H9 (cell line): ENCODE results near the gene DMXL1. TPM values are rescaled to one million over a fixed set of nuclear protein-coding genes. Genes with fewer than 3 reads are reported as not detected.

Source experiments
- DNase-seq: peaks from one replicate; pipeline ENCODE4 v3.0.0-alpha.2; 2017
- H2AFZ ChIP-seq: one replicate; pipeline ENCODE4 v1.6.1; 2013; ENCODE audit warnings: mild to moderate bottlenecking, low read length, control low read depth, moderate library complexity
- H2AK5ac ChIP-seq: 2 replicates; pipeline ENCODE4 v1.6.1; 2013; ENCODE audit warnings: low read length, control low read depth, mixed read lengths; ENCODE audit not compliant: insufficient read length
- H2BK120ac ChIP-seq: one replicate; pipeline ENCODE4 v1.6.1; 2013; ENCODE audit warnings: low read depth, mild to moderate bottlenecking, low read length, control low read depth, inconsistent platforms; ENCODE audit not compliant: poor library complexity, severe bottlenecking
- H2BK12ac ChIP-seq: 2 replicates; pipeline ENCODE4 v1.6.1; 2013; ENCODE audit warnings: low read length, control low read depth, mixed read lengths, low read depth; ENCODE audit not compliant: insufficient read length
- H2BK15ac ChIP-seq: 2 replicates; pipeline ENCODE4 v1.6.1; 2013; ENCODE audit warnings: low read depth, low read length, control low read depth
- H2BK20ac ChIP-seq: one replicate; pipeline ENCODE4 v1.6.1; 2013; ENCODE audit warnings: low read depth, mild to moderate bottlenecking, low read length, control low read depth, inconsistent platforms; ENCODE audit not compliant: poor library complexity, severe bottlenecking
- H2BK5ac ChIP-seq: 2 replicates; pipeline ENCODE4 v1.6.1; 2013; ENCODE audit warnings: low read length, control low read depth, mixed read lengths; ENCODE audit not compliant: insufficient read length
- H3K14ac ChIP-seq: 2 replicates; pipeline ENCODE4 v1.6.1; 2013; ENCODE audit warnings: low read length, control low read depth; ENCODE audit not compliant: insufficient read depth
- H3K18ac ChIP-seq: 2 replicates; pipeline ENCODE4 v1.6.1; 2013; ENCODE audit warnings: low read depth, mild to moderate bottlenecking, mixed read lengths, low read length, control low read depth; ENCODE audit not compliant: insufficient read length
- H3K23ac ChIP-seq: 2 replicates; pipeline ENCODE4 v1.6.1; 2013; ENCODE audit warnings: low read length, control low read depth, mixed read lengths, low read depth; ENCODE audit not compliant: insufficient read length
- H3K23me2 ChIP-seq: 2 replicates; pipeline ENCODE4 v1.6.1; 2013; ENCODE audit warnings: low read depth, mild to moderate bottlenecking, mixed read lengths, low read length, control low read depth; ENCODE audit not compliant: insufficient read length, poor library complexity, severe bottlenecking
- H3K27ac ChIP-seq: 2 replicates; pipeline ENCODE4 v1.5.1; 2013; ENCODE audit warnings: low read length, control low read depth, mixed read lengths, low read depth; ENCODE audit not compliant: insufficient read length
- H3K27me3 ChIP-seq: 2 replicates; pipeline ENCODE4 v1.6.1; 2013; ENCODE audit warnings: low read length, control low read depth, inconsistent platforms; ENCODE audit not compliant: insufficient read depth
- H3K4ac ChIP-seq: 2 replicates; pipeline ENCODE4 v1.6.1; 2013; ENCODE audit warnings: low read depth, mild to moderate bottlenecking, control low read depth, inconsistent platforms, low read length, moderate library complexity
- H3K4me1 ChIP-seq: 2 replicates; pipeline ENCODE4 v1.6.1; 2013; ENCODE audit warnings: low read length, control low read depth, inconsistent platforms; ENCODE audit not compliant: insufficient read depth
- H3K4me2 ChIP-seq: 2 replicates; pipeline ENCODE4 v1.6.1; 2013; ENCODE audit warnings: low read length, control low read depth, mixed read lengths; ENCODE audit not compliant: insufficient read length, insufficient read depth
- H3K56ac ChIP-seq: 2 replicates; pipeline ENCODE4 v1.6.1; 2013; ENCODE audit warnings: low read depth, mild to moderate bottlenecking, mixed read lengths, low read length, control low read depth; ENCODE audit not compliant: insufficient read length
- H3K79me1 ChIP-seq: 2 replicates; pipeline ENCODE4 v1.6.1; 2013; ENCODE audit warnings: low read depth, mild to moderate bottlenecking, moderate library complexity, low read length, control low read depth, inconsistent platforms; ENCODE audit not compliant: insufficient read depth, poor library complexity, severe bottlenecking
- H3K79me2 ChIP-seq: 2 replicates; pipeline ENCODE4 v1.6.1; 2013; ENCODE audit warnings: low read length, control low read depth, inconsistent platforms; ENCODE audit not compliant: insufficient read depth
- H3K9ac ChIP-seq: 2 replicates; pipeline ENCODE4 v1.6.1; 2013; ENCODE audit warnings: low read length, control low read depth, mixed read lengths; ENCODE audit not compliant: insufficient read length; ENCODE audit errors: extremely low read depth
- H3K9me3 ChIP-seq: one replicate; pipeline ENCODE4 v1.6.1; 2013; ENCODE audit warnings: low read depth, low read length, inconsistent platforms; ENCODE audit not compliant: control insufficient read depth
- H3T11ph ChIP-seq: one replicate; pipeline ENCODE4 v1.6.1; 2013; ENCODE audit warnings: mild to moderate bottlenecking, low read length, control low read depth, inconsistent platforms
- H4K20me1 ChIP-seq: one replicate; pipeline ENCODE4 v1.6.1; 2013; ENCODE audit not compliant: control insufficient read depth, insufficient read length, insufficient read depth
- H4K5ac ChIP-seq: 2 replicates; pipeline ENCODE4 v1.6.1; 2013; ENCODE audit warnings: low read depth, mild to moderate bottlenecking, mixed read lengths, low read length, control low read depth; ENCODE audit not compliant: insufficient read length
- H4K8ac ChIP-seq: replicated peaks from 2 replicates; pipeline ENCODE4 v1.6.1; 2013; ENCODE audit warnings: low read length, control low read depth, mixed read lengths, low read depth; ENCODE audit not compliant: insufficient read length
- H4K91ac ChIP-seq: 2 replicates; pipeline ENCODE4 v1.6.1; 2013; ENCODE audit warnings: low read depth, mild to moderate bottlenecking, moderate library complexity, mixed read lengths, low read length, control low read depth; ENCODE audit not compliant: insufficient read length
- H3K27ac Mint-ChIP-seq, 3 experiments: 2 replicates in 2 of 3; 3 replicates in 1 of 3; pipeline ENCODE4 v1.8.0; 2020 to 2021; ENCODE audit warnings: mixed read lengths in 3 of 3, mild to moderate bottlenecking in 1 of 3, moderate library complexity in 1 of 3
- H3K27me3 Mint-ChIP-seq: 2 replicates; pipeline ENCODE4 v1.8.0; 2021; ENCODE audit warnings: low read depth, mild to moderate bottlenecking, moderate library complexity, mixed read lengths
- H3K36me3 Mint-ChIP-seq, 3 experiments: 2 replicates in 2 of 3; 3 replicates in 1 of 3; pipeline ENCODE4 v1.8.0; 2020 to 2021; ENCODE audit warnings: low read depth in 3 of 3, mixed read lengths in 3 of 3; ENCODE audit not compliant: insufficient read depth in 1 of 3
- H3K4me1 Mint-ChIP-seq, 2 experiments: 2 replicates each; pipeline ENCODE4 v1.8.0; 2020; ENCODE audit warnings: mixed read lengths in 2 of 2
- H3K4me3 Mint-ChIP-seq, 2 experiments: 2 replicates in 1 of 2; 3 replicates in 1 of 2; pipeline ENCODE4 v1.8.0; 2020 to 2021; ENCODE audit warnings: mild to moderate bottlenecking in 2 of 2, mixed read lengths in 2 of 2, moderate library complexity in 1 of 2
- H3K9me3 Mint-ChIP-seq, 2 experiments: 2 replicates in 1 of 2; 3 replicates in 1 of 2; pipeline ENCODE4 v1.8.0; 2020; ENCODE audit warnings: mild to moderate bottlenecking in 2 of 2, mixed read lengths in 2 of 2, moderate library complexity in 1 of 2
- WGBS: extraction: QIAGEN DNeasy Blood & Tissue Kit; methylation state at CpG from one replicate; pipeline ENCODE4 v1.1.7; 2013; ENCODE audit warnings: missing lambda C conversion rate, low lambda C conversion rate, mixed read lengths; ENCODE audit not compliant: insufficient read length; ENCODE audit errors: extremely low coverage; 5-methylcytosine and 5-hydroxymethylcytosine counted together
- total RNA-seq: library from RNA; stranded (reverse); gene quantifications from 2 replicates; pipeline ENCODE4 v1.2.1, GENCODE V29; 2021
- TF ChIP-seq, protein P1 (sequence below): fragments of 200-600 bp; sonication (generic); conservative IDR thresholded peaks from 3 replicates; pipeline ENCODE4 v1.8.0; 2021; ENCODE audit warnings: antibody characterized with exemption, mild to moderate bottlenecking

DMXL1 gene
- total RNA-seq, 1 experiment from 2014 or later: 63.5 TPM

GRCh38 chr5:119291056-119291455 lies 220.2 kb downstream of the DMXL1 start:
- no peaks in the 10 kb centered on the region for H3K23me2 ChIP-seq
- no peaks in the 10 kb centered on the region; the same call in 1 of the 2 replicates for H3K79me2 ChIP-seq
- no peak overlapping the region for H2BK15ac ChIP-seq
- H3K9ac ChIP-seq: no peak overlapping the region
- no peak overlapping the region for H3T11ph ChIP-seq
- no peak overlapping the region for H3K23ac ChIP-seq
- H4K20me1 ChIP-seq: no peaks in the 10 kb centered on the region
- Mint-ChIP-seq H3K4me3 (no peak overlapping the region), H3K27ac (no peak overlapping the region), H3K36me3 (peaks cover 2 to 14% (median 4%) of the 10 kb centered on the region in 3 experiments), H3K9me3 (peaks cover 6% of the 10 kb centered on the region in 2 experiments; a peak in 4 of 5 replicates), H3K4me1 (peaks cover 24 to 27% of the 10 kb centered on the region in 2 experiments), H3K27me3 (no peaks in the 10 kb centered on the region)
- DNase-seq: no peak
- no peak overlapping the region for H4K91ac ChIP-seq
- H2BK120ac ChIP-seq: no peak overlapping the region
- H3K4me2 ChIP-seq: no peak overlapping the region
- no peak overlapping the region for H4K8ac ChIP-seq
- H2BK5ac ChIP-seq: no peak overlapping the region
- H3K9me3 ChIP-seq: no peaks in the 10 kb centered on the region
- H4K5ac ChIP-seq: no peak overlapping the region
- peaks cover 11% of the 10 kb centered on the region for H3K4me1 ChIP-seq
- H2AK5ac ChIP-seq: no peak overlapping the region
- H3K27ac ChIP-seq: no peak overlapping the region
- no peaks in the 10 kb centered on the region for H3K27me3 ChIP-seq
- H3K18ac ChIP-seq: no peak overlapping the region
- no peak overlapping the region for H2BK12ac ChIP-seq
- H3K79me1 ChIP-seq: no peaks in the 10 kb centered on the region
- no peak overlapping the region for H3K56ac ChIP-seq
- H2AFZ ChIP-seq: no peak overlapping the region
- H2BK20ac ChIP-seq: no peak overlapping the region
- TF ChIP-seq, protein P1, sequence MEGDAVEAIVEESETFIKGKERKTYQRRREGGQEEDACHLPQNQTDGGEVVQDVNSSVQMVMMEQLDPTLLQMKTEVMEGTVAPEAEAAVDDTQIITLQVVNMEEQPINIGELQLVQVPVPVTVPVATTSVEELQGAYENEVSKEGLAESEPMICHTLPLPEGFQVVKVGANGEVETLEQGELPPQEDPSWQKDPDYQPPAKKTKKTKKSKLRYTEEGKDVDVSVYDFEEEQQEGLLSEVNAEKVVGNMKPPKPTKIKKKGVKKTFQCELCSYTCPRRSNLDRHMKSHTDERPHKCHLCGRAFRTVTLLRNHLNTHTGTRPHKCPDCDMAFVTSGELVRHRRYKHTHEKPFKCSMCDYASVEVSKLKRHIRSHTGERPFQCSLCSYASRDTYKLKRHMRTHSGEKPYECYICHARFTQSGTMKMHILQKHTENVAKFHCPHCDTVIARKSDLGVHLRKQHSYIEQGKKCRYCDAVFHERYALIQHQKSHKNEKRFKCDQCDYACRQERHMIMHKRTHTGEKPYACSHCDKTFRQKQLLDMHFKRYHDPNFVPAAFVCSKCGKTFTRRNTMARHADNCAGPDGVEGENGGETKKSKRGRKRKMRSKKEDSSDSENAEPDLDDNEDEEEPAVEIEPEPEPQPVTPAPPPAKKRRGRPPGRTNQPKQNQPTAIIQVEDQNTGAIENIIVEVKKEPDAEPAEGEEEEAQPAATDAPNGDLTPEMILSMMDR: no peak
- no CpG with 5 or more reads among the region's 5 CpGs for WGBS
- no peak overlapping the region for H3K14ac ChIP-seq
- no peak overlapping the region for H3K4ac ChIP-seq
